GM10266 (cell line): ENCODE measurements around the gene MBNL1.

Experiments
- DNase-seq: peaks from one replicate; pipeline ENCODE4 v3.0.0; 2012; ENCODE audit errors: extremely low spot score
- TF ChIP-seq, protein P1 (sequence below): IDR thresholded peaks from 2 replicates; pipeline ENCODE4 v1.5.1; 2012; ENCODE audit warnings: mild to moderate bottlenecking, low read depth; ENCODE audit not compliant: control insufficient read depth, insufficient read depth; ENCODE audit errors: missing control alignments

MBNL1 gene

DNA sequence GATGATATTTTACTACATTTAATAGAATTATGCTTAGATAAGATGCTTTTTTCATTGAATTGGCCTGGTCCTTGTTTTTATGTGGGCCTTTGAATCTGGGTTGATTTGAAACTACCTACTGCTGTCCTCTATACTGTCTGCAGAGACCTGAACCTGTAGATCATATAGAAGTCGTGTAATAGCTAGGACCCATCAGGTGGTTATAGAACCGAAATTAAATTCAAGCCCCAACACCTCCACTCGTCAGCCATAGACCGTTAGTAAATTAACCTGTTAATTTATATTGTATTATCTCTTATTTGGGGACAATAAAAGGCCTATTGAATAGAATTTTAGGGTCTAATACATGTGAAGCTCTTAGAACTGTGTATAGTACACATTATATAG is 108.4 kb downstream of the MBNL1 start:
- TF ChIP-seq, protein P1, sequence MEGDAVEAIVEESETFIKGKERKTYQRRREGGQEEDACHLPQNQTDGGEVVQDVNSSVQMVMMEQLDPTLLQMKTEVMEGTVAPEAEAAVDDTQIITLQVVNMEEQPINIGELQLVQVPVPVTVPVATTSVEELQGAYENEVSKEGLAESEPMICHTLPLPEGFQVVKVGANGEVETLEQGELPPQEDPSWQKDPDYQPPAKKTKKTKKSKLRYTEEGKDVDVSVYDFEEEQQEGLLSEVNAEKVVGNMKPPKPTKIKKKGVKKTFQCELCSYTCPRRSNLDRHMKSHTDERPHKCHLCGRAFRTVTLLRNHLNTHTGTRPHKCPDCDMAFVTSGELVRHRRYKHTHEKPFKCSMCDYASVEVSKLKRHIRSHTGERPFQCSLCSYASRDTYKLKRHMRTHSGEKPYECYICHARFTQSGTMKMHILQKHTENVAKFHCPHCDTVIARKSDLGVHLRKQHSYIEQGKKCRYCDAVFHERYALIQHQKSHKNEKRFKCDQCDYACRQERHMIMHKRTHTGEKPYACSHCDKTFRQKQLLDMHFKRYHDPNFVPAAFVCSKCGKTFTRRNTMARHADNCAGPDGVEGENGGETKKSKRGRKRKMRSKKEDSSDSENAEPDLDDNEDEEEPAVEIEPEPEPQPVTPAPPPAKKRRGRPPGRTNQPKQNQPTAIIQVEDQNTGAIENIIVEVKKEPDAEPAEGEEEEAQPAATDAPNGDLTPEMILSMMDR, result no peak
- DNase-seq, result no peak

DNA sequence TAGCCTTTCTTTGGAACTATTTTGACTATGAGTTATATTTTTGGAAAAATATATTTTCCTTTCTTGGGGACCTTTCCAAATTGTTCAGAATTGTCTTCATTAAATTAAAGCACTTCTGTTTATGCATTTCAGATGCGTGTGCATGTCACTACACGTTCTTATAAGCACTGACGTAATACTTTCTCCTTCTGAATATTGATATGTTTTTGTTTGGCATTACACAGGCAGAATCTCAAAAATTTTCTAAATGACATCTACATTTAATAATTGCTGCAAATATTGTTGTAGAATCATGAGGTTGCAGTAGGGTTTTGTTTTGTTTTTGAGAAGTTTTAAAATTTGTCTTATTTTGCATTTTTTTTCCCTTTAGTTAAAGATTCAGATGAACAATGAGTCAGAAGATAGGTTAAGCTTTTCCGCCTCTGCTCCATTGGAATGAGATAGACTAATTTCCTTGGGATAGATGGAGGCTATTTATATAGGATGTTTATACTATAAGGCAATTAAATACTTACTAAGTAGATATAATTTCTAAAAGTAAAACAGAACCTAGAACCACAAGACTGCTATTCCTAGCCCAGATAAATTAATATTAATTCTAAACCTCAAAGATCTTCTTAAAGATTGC is 110.8 kb downstream of the MBNL1 start:
- TF ChIP-seq, protein P1, result no peak

GRCh38 chr3:152380043-152380442 is 111.3 kb downstream of the MBNL1 start:
- TF ChIP-seq, protein P1, result no peak
- no peak for DNase-seq

More for the DNA sequence above, 110.8 kb downstream of the MBNL1 start:
- no peak for DNase-seq

DNA sequence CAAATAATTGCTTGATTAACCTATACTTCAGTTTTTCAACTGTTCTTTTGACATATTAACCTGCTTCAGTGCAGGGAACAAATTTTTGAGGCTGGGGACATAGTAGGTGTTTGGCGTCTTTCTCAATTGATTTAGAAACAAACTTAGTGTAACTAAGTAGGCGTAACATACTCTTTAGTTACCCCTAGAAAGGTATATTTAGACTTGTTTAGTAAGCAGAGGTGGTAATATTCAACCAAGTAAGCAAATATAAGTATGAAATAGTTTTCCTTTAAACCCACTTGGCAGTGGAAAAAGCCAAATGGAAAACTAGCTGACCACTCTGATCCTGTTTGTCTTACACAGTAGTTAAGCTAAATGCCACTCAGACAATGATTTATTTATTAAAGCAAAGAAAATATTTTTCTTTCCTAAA is 113.2 kb downstream of the MBNL1 start:
- DNase-seq, result no peak

DNA sequence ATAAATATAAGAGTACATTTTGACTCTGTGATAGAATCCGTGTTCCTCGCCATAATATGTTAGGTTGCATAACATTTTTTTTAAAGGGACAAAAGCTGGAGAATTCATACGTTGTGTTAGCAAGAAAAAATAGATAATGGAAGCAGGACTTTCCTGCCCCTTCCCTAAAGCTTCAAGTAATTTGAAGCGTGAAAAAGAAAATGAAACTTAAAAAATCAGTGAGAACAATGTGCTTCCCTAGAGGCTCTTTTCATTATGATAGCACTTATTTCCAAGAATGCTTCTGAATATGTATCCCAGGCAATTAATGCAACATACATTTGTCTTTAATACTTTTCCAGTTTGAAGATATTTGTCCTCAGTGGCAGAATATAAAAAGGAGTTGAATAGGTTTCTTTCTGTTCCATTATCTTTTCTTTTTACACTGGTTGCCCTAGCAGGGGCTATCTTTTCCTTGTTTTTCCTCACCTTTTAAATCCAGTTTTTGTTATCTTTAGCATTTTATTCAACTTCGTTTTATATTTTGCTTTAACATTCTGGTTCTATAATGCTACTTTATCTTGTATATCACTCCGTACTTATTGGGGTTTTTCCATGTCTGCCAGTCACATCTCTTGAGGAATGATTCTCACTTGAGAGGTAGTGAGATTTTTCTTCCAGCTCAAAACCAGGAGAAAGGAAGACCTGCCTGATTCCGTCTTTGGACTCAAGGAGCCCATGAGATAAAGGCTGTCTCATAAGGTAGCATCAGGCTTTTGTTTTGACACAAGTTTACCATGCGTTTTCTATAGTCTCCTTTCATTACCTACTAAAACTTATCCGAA is 113.8 kb downstream of the MBNL1 start:
- DNase-seq, result no peak
- TF ChIP-seq, protein P1, result no peak

More for the DNA sequence above, 113.2 kb downstream of the MBNL1 start:
- TF ChIP-seq, protein P1, result no peak

DNA sequence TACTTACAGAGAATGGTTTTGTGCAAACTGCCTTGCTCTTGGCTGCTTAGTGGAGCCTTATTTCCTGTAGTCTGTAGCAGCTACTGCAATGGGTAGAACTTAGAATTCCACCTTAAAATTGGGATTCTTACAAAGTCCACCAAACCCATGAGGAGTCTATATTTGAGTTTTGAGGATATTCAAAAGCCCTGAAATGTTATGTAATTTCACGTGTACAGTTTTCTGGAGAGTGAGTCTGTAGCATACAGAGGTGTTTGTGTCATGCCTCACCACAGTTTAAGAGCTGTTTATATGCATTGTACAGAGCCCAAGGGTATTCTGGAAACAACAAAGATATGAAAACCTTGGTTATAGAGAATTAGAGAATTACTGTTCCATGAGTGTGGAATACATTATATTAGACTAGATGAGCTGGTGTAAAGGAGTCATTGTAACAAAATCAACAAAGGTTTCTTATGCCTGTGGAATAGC is 114.4 kb downstream of the MBNL1 start:
- no peak for DNase-seq
- TF ChIP-seq, protein P1, result no peak

DNA sequence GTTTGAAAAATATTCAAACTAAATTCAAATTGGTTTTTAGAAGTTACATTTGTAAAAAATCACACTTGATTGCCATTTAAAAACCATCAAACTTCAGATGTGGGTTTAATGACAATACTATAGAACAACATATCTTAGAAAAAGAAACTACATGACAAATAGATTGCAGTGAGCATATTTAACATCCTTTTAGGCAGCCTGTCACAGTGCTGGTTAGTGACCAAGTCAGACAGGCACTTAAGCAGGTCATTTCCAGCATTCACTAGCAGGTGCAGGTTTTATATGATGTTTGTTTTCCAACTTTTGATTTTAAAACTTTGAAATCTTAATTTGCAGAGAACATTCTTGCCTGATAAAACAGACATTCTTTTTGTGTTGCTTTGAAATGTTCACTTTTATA is 115.7 kb downstream of the MBNL1 start:
- DNase-seq, result no peak
- TF ChIP-seq, protein P1, result no peak
